GM21447 (cell line): ENCODE measurements around the gene SLC41A2.
A peak's percentile ranks its signal among the peaks of the same experiment; 100 is the strongest.

Experiments used
- ATAC-seq: cut with Tn5 transposase; IDR thresholded peaks from one replicate; pipeline ENCODE4 v1.9.1; 2021; ENCODE audit not compliant: unreplicated experiment

The SLC41A2 gene

DNA sequence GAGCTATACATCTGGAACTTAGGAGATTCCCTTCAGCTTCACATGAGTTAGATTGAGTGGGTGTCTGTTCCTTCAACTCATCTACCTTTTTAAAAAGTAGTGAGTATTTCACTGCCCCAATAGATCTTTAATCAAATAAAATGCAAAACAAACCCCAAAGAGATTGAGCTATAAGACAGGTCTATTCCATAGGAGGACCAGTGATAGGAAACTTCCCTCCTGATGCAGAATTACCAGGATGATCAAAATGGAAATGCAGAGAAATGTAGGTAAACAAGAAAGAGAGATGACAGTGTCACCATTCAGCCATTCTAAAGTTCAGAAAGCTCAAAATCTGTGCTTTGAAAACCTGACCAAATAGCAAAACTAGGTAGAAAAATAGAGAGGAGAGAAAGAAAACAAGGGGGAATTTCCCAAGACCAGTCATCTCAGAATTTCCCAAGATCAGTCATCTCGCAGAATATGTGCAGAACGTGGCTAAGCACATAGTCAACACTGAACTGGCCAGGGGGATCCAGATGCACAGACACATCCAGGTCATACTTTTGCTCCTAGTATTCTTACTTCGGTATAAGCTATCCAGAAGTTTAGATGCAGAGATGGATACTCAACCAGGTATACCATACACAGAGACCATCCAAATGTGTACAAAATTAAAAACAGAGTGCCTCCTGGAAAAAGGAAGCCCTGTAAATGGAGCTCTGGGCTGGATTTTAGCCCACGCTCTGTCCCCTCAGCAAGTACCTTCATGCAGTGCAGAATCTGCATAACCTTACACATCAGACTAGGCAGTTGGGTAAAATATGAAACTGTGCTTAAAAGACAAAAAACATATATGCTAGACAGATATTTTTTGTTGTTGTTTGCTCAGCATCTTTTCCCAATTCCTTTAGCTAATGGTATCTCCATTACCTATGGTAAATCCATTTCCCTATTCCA is 27.4 kb downstream of the SLC41A2 start:
- peak; percentile 88 for ATAC-seq

DNA sequence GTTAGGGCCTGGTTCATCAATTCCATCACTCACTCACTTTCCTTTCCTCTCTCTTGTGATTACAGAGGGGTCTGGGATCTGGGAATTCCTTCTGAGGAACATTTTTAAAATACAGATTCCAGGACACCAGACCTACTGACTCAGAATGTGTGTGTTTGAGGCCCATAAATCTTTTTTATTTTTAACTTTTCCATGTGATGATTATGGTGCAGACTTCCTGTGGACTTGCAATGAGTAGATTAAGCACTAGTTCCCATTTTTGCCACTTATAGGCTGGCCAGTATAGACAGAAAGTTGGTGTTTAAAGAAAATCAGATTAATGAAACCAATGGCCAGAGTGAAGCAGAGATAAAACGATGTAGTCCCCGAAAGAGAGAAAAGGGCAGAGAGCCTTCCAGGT is 28.1 kb downstream of the SLC41A2 start:
- ATAC-seq: peak; percentile 17

DNA sequence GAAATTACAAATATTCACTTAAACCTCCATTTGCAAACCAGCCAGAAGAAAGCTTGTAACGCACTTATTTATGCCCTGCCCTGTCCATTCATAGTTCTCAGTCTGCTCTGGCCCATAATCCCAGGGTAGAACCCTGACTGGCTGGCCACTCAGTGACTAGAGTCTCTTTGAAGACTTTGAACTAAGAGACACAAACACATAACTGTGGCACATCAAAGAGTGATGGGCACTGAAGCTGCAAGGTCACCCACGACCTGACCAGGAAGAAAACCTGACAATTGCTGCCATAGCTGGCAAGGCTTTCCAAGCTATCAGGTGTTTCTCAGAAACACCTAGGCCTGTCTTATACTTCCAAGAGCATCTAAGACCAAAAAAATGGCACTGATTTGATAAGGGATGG is 28.7 kb downstream of the SLC41A2 start:
- ATAC-seq: no peak

DNA sequence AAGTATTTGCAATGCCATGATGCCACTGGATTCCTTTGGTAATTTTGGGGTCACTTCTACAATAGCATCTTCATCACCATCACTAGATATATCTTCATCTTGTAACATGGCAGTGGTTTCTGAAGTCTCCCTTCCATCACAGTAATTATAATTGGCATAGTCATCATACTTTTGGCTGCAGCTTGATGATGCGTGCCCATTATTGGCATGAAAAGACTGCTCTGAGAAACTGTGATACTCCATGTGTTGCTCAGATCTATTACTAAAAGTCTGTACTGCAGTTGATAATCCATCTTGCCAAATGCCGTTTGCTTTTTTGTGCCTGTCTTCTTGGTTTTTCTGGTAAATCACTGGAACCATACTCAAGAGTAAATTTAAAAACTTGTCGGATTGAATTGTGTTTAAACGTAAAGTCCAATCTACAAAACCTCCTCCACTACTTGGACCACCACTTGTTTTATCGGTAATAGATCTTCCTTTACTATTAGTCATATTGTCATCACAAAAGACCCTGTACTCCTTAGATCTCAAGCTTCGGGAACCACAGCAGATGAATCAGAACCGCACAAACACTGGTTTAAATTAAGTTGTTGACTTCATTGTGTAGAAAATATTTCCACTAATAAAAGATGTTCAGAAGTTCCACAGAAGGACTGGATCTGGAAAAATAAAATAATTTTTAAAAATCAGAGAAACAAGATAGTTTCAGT is 29.9 kb downstream of the SLC41A2 start:
- no peak for ATAC-seq

DNA sequence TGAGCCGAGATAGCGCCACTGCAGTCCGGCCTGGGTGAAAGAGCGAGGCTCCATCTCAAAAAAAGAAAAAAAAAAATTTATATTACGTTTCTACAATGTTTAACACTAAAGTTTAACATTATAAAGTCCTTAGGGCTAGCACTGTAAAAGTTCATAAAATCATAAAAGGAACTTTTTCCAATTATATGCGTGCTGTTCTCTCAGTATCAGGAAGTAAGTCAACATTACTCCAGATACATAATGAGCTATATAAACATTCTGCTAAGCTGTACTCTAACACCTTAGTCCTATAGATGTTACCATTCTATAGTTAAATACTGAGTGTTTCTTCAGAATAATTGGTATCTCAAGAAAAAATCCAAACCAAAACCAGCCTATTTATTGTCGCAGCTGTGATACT is 32.6 kb downstream of the SLC41A2 start:
- no peak for ATAC-seq

DNA sequence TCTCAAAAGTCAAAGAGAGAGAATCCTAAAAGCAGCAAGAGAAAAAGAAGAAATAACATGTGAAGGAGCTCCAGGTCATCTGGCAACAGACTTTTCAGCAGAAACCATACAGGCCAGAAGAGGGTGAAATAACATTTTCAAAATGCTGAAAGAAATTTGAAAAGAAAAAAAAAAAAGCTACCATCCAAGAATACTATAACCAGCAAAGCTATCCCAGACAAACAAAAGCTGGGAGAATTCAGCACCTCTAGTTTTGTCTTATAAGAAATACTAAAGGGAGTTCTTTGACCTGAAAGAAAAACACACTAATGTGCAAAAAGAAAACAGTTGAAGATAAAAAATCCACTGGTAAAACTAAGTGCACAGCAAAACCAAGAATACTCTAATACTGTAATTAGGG is 36.8 kb downstream of the SLC41A2 start:
- ATAC-seq: no peak

DNA sequence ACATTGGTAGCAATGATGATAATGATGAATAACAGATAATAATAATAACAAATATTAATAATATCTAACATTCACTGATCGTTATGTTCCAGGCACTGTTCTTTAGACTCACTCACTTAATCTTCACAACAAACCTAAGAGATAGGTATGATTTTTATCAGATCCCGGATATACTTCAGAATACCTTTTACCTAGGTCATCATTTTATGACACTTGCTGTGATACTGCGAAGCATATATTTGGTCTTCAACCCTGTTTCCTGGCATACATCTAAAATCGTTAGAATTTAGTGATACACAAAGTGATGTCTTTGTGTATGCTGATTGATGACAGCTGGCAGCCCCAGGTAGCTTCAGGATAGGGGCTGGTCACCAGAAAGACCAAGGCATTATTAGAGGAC is 46.1 kb downstream of the SLC41A2 start:
- ATAC-seq: no peak

DNA sequence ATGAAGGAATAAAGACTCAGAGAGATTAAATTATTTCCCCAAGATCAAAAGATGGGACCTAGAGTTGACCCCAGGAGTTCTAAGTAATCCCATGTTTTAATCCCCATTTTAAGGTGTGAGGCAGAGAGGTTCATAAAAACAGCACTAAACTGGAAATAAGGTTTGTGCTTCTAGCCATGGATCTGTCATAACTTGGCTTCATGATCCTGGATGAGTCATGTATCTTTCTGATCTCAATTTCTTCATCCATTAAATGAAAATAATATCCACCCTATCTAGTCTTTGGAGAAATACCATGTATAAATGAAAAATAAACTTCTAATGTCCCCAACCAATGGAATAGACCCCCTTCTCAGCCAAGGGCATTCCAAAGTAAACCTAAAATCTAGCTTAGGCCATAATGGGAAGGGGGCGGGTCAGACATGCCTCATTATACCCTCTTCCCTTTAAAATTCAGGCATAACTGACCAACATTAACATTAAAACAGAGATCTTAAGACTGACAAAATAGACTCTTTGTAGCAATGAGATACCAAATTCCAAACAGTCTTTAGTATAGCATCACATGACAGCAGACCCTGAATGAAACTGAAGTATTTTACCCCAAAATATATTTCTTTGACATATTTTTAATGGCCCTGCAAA is 47.8 kb downstream of the SLC41A2 start:
- ATAC-seq: no peak

DNA sequence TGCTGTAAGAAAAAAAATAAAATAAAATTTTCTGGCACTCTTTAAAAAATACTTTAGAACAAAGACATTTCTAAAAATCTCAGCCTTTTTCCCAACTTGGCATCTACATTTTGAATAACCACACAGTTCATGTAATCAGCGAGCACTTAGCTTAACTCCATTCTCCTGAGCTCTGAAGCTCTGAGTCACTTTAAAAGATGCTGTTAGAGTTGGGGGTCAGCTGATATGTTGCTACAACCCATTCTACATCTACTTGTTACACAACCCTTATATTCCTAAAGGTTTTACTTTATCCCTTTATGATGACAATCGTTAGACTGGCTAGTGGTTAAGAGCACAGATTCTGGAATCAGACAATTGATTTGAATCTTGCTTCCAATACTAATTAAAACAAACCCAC is 48.3 kb downstream of the SLC41A2 start:
- ATAC-seq: no peak
